ENCODE results near the gene KRTAP5-1.

GRCh38 chr11:1618231-1618630, 33.1 kb upstream of the KRTAP5-1 start:
- TF ChIP-seq, protein P1, sequence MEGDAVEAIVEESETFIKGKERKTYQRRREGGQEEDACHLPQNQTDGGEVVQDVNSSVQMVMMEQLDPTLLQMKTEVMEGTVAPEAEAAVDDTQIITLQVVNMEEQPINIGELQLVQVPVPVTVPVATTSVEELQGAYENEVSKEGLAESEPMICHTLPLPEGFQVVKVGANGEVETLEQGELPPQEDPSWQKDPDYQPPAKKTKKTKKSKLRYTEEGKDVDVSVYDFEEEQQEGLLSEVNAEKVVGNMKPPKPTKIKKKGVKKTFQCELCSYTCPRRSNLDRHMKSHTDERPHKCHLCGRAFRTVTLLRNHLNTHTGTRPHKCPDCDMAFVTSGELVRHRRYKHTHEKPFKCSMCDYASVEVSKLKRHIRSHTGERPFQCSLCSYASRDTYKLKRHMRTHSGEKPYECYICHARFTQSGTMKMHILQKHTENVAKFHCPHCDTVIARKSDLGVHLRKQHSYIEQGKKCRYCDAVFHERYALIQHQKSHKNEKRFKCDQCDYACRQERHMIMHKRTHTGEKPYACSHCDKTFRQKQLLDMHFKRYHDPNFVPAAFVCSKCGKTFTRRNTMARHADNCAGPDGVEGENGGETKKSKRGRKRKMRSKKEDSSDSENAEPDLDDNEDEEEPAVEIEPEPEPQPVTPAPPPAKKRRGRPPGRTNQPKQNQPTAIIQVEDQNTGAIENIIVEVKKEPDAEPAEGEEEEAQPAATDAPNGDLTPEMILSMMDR (IDR thresholded peaks at IDR 0.05) = no peak
- TF ChIP-seq POLR2A (IDR thresholded peaks at IDR 0.05) (no peak), EP300 (IDR thresholded peaks at IDR 0.05) (no peak)

Measured in sigmoid colon (tissue), 4 donors.